HG02970 (cell line): ENCODE results near the gene SOHLH2.

Source experiments
- ATAC-seq: cut with Tn5 transposase; IDR thresholded peaks from one replicate; pipeline ENCODE4 v1.9.1; 2021; ENCODE audit warnings: mild to moderate bottlenecking, moderate library complexity, moderate number of reproducible peaks; ENCODE audit not compliant: unreplicated experiment, low FRiP score

SOHLH2 gene

GRCh38 chr13:36133950-36134626 is 80.3 kb downstream of the SOHLH2 start:
- ATAC-seq, result no peak

GRCh38 chr13:36132376-36132775 is 82.0 kb downstream of the SOHLH2 start:
- no peak for ATAC-seq

DNA sequence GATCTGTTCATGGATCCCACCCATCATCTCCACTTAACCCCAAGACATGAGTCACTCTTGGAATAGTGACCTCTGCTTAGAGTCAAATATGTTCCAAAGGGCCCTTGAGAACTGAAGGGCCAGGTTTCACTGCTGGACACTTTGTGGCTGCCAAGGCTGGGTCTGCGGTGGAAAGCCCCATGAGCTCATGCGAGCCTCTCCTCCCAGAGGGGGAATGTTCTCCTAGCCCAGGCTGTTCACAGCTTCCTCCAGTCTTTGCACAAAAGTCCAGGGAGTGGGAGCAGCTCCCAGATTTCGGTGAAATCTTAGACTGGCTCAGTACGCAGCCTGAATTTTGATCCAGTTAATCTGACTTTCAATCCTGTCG is 82.4 kb downstream of the SOHLH2 start:
- no peak for ATAC-seq

DNA sequence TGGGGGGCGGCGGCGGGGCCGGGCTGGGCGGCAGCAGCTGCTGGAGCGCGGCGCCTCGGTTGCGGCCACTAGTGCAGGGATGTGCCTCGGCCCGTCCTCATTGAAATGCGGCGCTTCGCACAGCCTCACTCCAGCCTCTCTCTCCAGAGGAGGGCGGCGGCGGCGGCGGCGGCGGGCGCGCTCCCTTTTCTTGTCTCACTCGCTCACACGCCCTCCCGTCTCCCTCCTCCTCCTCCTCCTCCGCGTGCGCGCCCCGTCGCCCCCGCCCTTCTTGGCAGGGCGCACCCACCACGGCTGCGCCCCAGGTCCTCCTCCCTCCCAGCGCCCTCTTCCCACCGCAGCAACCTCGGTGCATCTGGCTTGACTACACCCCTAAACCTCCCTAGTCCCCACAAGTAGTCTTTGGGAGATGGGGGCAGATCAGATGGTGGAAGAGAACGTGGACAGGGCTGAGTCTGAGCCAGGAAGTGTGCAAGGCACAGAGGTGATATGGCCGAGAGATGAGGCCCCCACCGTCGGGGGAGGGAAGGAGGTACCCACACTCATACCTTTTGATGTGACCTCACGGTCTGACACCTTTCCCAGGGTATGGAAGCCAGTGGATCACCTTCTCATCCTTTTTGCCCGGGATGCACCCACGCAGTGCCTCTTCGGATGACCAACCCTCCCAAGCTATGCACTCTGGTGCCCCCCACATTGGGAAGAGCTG is 83.0 kb downstream of the SOHLH2 start, which contains the start of gene DCLK1:
Gene DCLK1 (minus strand): TSS at position 161 of the 709 bp plus-strand sequence.
- no peak for ATAC-seq

DNA sequence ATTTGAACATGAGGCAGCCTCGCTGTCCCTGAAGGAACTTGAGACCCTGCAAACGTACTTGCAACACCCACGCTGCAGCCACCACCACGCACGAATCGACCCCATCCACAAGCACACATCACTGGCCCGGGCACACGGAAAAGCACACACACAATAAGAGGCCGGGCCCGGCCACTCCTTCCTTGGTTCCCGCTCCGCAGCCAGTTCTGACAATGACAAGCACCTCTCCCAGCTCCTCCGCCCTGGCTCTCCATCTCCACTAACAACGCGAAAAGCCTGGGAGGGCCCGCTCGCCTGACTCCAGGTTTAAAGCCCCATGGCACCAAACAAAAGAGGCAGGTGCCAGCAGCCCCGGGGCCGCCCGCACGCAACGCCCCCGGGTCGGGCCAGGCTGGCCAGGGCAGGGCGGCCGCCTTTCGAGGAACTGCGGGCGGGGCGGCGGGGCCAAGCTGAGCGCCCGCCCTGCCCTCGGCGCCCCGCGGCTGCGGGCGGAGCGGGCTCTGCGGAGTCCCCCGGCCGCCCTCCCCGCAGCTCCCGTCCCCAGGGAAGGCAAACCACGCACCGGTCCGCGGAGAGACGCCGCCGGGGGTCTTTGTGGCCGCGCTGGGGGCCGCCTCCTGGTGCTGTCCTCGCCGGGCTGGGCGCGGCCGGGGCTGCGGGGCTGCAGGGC is 83.7 kb downstream of the SOHLH2 start:
- no peak for ATAC-seq

DNA sequence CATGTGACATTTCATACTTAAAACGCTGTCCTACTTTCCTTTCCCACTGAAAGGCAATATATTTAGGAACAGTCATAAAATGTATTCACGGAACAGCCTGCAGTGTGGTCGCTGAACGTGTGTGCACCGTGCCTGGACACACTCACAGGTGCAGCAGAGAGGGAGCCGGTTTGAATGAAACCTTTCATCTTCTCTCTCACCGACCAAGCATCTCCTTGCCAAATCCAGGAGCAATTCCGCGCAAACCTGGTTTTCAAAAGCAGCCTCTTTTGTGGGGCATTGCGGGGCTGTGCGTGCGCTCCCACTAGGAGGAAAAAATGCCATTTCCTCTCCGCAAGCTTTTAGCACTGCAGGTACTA is 84.2 kb downstream of the SOHLH2 start:
- ATAC-seq, result no peak

- no peak for ATAC-seq
These were observed 84.8 kb downstream of the SOHLH2 start for GRCh38 chr13:36129539-36129938.

- no peak for ATAC-seq
These were observed 87.9 kb downstream of the SOHLH2 start for GRCh38 chr13:36126491-36126890.

DNA sequence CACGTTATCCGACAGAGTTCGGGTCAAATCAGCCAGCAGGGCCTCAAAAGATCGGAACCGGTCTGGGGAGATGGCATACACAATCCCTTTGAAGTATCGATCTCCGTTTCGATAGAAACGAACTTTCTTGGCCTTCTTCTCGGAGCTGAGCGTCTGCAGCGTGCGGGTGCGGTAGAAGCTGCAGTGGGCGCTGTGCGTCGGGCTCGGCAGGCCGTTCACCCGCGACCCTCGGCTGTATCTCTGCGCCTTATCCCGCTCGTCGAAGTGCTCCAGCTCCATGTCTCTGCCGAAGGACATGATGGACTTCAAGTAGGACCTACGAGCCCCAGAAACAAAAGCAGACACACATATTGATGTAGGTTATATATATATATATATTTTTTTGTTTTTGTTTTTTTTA is 88.5 kb downstream of the SOHLH2 start:
- ATAC-seq, result no peak

DNA sequence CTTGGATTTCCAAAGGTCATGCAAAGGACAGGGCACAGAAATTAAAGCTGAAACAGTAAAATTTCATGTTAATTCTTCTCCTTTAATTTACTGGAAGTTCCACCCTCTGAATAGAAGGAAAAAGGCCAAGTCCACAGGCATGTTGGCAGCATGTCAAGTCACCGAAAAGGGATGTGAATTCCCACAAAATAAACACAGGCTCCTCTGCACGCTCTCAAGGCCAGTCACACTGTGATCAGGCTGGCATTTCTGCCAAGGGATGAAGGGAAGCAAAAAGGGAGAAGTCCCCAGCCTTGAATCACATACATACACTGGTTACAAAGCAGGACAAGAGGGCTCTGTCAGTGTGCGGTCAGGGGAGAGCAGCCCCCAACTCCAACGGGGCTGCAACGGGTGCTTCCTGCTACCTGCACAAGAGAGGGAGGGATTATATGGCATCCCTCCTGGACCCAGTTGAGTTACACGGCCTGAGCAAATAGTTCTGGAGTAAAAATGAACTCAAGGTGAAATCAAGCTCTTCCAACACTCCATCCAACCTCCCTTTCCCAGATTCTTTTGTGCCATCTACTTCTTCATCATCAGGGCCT is 90.0 kb downstream of the SOHLH2 start:
- no peak for ATAC-seq
